KOPT-K1 (cell line): Measurements from ENCODE around the gene TAF10.

Source experiments
- H3K27ac ChIP-seq: fragments of 200-600 bp; sonication (generic); 2 replicates; pipeline ENCODE4 v1.5.1; 2016; ENCODE audit warnings: antibody characterized with exemption, mild to moderate bottlenecking, low read depth, low read length; ENCODE audit not compliant: poor library complexity, severe bottlenecking
- H3K36me3 ChIP-seq: fragments of 200-600 bp; sonication (generic); 2 replicates; pipeline ENCODE4 v1.5.1; 2017; ENCODE audit warnings: antibody characterized with exemption, mild to moderate bottlenecking, low read length, moderate library complexity; ENCODE audit not compliant: insufficient read depth
- H3K9me3 ChIP-seq: fragments of 200-600 bp; sonication (generic); 2 replicates; pipeline ENCODE4 v1.5.1; 2017; ENCODE audit warnings: antibody characterized with exemption, low read length, mild to moderate bottlenecking; ENCODE audit not compliant: insufficient read depth, poor library complexity, severe bottlenecking

Gene TAF10

GRCh38 chr11:6611092-6611962 is 689 bp downstream of the TAF10 start:
- Histone ChIP-seq H3K9me3 (no peaks in the 10 kb centered on the region), H3K36me3 (peaks cover 57% of the 10 kb centered on the region)

GRCh38 chr11:6610591-6610990 is 1.4 kb downstream of the TAF10 start:
- Histone ChIP-seq H3K36me3 (peaks cover 50% of the 10 kb centered on the region), H3K9me3 (no peaks in the 10 kb centered on the region), H3K27ac (no peak overlapping the region)

More at GRCh38 chr11:6611092-6611962, 689 bp downstream of the TAF10 start:
- H3K27ac ChIP-seq, result peak overlapping the region; percentile 94

- Histone ChIP-seq H3K27ac (no peak overlapping the region), H3K36me3 (peaks cover 41% of the 10 kb centered on the region)
Observed at GRCh38 chr11:6609502-6610015, 2.5 kb downstream of the TAF10 start.

GRCh38 chr11:6608726-6609501 is 3.1 kb downstream of the TAF10 start:
- Histone ChIP-seq H3K36me3 (peaks cover 41% of the 10 kb centered on the region), H3K9me3 (no peaks in the 10 kb centered on the region), H3K27ac (no peak overlapping the region)

More at GRCh38 chr11:6609502-6610015, 2.5 kb downstream of the TAF10 start:
- H3K9me3 ChIP-seq, result no peaks in the 10 kb centered on the region

- Histone ChIP-seq H3K27ac (no peak overlapping the region), H3K36me3 (peaks cover 41% of the 10 kb centered on the region), H3K9me3 (no peaks in the 10 kb centered on the region)
Observed at GRCh38 chr11:6608011-6608410, 4.0 kb downstream of the TAF10 start.

- Histone ChIP-seq H3K27ac (no peak overlapping the region), H3K36me3 (peaks cover 41% of the 10 kb centered on the region), H3K9me3 (no peaks in the 10 kb centered on the region)
Observed at GRCh38 chr11:6607190-6607795, 4.7 kb downstream of the TAF10 start.

- Histone ChIP-seq H3K9me3 (no peaks in the 10 kb centered on the region), H3K36me3 (peaks cover 47% of the 10 kb centered on the region)
Observed at GRCh38 chr11:6606471-6607189, 5.4 kb downstream of the TAF10 start.

GRCh38 chr11:6604790-6605189 is 7.2 kb downstream of the TAF10 start:
- Histone ChIP-seq H3K27ac (peak overlapping the region; percentile 70), H3K9me3 (no peaks in the 10 kb centered on the region), H3K36me3 (peaks cover 51% of the 10 kb centered on the region)

More at GRCh38 chr11:6606471-6607189, 5.4 kb downstream of the TAF10 start:
- H3K27ac ChIP-seq, result no peak overlapping the region

- H3K36me3 ChIP-seq, result peaks cover 51% of the 10 kb centered on the region
- H3K9me3 ChIP-seq, result no peaks in the 10 kb centered on the region
- H3K27ac ChIP-seq, result peak overlapping the region; percentile 70
Observed at GRCh38 chr11:6604081-6604626, 7.9 kb downstream of the TAF10 start.

- Histone ChIP-seq H3K27ac (peak within 1 kb of the TSS; percentile 70), H3K9me3 (no peaks in the 10 kb centered on the region), H3K36me3 (peaks cover 51% of the 10 kb centered on the region)
Observed at GRCh38 chr11:6603287-6604080, 8.5 kb downstream of the TAF10 start, which contains the start of the genes ILK and RRP8. Gene ILK (plus strand): TSS chr11:6603774. CDS start chr11:6604272, 498 bp downstream. Gene RRP8 (minus strand): TSS chr11:6603616. CDS start chr11:6603502, 114 bp downstream.

GRCh38 chr11:6602096-6602940 is 9.7 kb downstream of the TAF10 start:
- Histone ChIP-seq H3K36me3 (peaks cover 51% of the 10 kb centered on the region), H3K27ac (peak overlapping the region; percentile 70), H3K9me3 (no peaks in the 10 kb centered on the region)

- peaks cover 62% of the 10 kb centered on the region for H3K36me3 ChIP-seq
- no peaks in the 10 kb centered on the region for H3K9me3 ChIP-seq
- no peak overlapping the region for H3K27ac ChIP-seq
Observed at GRCh38 chr11:6601041-6601461, 11.0 kb downstream of the TAF10 start.
